Esophagus mucosa (tissue), 1 donor: ENCODE results near the gene ENTPD3. TPM values are rescaled to one million over a fixed set of nuclear protein-coding genes. Genes with fewer than 3 reads are reported as not detected.

Experiments used
- ATAC-seq: fragments of 200-7000 bp; cut with Tn5 transposase; one replicate; pipeline ENCODE4 v1.9.1; 2020
- total RNA-seq: library from RNA; stranded (reverse); gene quantifications from one replicate; pipeline ENCODE4 v1.2.4, GENCODE V29; 2023
- donor health status: DM: yes; HTN: yes; CAD: no.

The ENTPD3 gene, protein sequence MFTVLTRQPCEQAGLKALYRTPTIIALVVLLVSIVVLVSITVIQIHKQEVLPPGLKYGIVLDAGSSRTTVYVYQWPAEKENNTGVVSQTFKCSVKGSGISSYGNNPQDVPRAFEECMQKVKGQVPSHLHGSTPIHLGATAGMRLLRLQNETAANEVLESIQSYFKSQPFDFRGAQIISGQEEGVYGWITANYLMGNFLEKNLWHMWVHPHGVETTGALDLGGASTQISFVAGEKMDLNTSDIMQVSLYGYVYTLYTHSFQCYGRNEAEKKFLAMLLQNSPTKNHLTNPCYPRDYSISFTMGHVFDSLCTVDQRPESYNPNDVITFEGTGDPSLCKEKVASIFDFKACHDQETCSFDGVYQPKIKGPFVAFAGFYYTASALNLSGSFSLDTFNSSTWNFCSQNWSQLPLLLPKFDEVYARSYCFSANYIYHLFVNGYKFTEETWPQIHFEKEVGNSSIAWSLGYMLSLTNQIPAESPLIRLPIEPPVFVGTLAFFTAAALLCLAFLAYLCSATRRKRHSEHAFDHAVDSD
- total RNA-seq = 9.2 TPM

DNA sequence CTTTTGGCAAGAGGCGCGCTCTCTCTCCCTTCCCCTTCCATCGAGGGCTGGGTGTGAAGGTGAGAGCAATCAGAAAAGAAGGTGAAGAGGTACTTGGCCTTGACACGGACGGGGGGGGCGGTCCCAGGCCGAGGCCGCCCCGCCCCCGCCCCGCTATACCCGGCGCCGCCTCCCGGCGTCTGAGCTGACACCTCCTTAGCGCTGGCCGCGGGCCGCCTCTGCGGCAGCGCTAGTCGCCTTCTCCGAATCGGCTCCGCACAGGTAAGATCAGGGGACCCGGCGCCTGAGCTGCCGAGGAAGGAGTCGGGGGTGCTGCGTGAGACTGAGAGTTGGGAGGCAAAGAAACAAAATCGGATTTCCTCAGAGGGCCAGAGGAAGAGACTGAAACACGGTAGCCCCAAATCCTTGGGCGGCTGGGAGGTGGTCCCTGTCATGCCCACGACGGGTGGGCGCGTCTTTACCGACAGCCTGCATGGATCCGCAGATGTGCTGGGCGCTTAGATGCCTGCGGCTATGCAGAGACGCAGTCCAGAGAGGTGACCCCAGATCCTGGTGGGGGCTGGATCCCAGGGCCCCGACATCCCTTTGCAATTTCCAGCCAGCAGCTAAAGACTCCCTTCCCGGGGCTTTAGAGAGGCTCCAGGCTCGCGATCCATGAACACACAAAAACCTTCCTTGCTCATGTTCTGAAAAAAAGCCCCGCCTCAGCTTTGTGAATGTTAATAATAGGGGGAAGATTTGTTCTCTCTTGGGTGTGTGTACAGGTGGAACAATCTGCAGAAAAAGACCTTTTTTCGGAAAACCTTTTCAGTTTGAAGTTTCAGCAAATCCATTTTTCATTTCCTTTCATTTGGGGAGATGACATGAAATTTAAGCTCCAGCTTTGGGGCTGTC is at the start of gene ENTPD3:
Gene ENTPD3 (plus strand): TSS at position 184 of the 894 bp plus-strand sequence. CDS start 874 bp downstream, outside the sequence.
- peak; percentile 87 for ATAC-seq

DNA sequence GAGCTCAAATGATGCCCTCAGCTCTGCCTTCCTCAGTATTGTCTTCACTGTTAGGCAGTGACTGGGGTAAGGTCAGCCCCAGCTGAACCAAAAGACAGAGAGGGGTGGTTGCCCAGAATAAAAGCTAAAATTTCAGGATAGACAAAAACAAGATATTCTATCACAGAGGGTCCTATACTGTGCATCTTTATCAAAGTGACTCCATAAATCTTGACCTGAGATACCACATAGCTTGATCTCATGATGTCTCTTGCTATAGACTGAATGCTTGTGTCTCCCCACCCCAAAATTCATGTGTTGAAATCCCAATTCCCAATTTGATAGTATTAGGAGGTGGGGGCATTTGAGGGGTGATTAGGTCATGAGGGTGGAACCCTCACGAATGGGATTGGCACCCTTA is 47.1 kb upstream of the ENTPD3 start:
- no peak for ATAC-seq

DNA sequence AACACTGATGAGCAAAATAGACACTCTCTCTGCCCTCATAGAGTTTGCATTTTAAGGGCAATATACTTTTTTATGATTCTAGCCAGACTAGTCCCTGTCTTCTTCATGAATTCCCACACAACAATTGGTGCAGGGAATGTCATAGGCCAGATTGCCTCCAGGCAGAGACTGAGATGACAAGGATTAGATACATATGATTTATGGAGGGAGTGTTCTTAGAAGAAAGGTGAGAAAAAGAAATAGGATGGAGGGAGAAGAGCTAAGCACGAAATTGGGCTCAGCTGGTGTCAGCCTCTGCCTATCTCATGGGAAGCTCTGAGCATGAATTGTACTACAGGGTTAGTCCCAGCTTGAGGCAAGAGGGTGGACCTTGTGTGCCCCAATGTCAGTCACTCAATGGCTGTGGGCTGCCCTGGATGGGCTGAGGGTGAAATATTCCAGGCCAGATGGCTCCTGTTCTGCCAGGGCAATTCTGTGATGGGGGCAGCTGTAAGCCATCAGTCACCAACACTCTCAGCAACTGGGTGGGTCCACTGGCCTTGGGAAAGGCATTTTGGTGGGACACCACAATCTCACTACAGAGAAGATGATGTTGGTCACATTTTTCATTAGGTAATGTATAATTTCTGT is 46.3 kb upstream of the ENTPD3 start:
- no peak for ATAC-seq

DNA sequence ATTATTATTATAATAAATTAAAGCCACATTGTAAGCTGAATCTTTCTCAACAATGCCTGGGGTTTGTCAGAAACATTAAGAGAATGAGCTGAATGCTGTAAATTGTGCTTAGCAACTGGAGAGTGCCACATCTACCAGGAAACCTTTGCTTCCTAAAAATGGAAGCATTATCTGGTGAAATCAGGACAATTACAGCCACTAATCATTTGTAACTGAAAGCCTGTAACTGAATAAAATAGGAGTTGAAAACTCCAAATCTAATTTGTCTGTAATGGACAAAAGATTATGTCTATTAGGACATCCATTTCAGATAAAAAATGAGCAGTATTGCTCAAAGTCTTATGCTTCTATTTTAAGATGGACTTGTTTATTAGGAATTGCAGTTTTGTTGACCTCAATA is 45.3 kb upstream of the ENTPD3 start:
- ATAC-seq = no peak

DNA sequence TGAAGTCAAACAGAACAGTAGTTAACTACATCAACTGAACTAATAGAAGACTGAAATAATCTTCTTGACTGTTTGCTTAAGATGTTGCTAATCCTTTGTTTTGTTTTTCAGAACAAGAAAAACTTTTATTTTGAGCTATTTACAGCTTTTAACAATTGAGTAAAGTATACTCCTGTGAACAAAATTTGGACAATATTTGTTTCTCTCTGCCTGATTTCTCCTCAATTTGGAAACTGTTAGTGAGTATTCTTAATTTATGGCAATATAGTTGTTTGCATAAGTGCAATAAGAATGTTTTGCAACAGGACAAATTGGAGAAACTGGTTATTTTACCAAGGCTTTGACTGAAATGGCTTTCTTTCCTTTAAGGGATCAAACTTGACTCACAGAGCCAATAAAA is 36.5 kb upstream of the ENTPD3 start:
- ATAC-seq = no peak

DNA sequence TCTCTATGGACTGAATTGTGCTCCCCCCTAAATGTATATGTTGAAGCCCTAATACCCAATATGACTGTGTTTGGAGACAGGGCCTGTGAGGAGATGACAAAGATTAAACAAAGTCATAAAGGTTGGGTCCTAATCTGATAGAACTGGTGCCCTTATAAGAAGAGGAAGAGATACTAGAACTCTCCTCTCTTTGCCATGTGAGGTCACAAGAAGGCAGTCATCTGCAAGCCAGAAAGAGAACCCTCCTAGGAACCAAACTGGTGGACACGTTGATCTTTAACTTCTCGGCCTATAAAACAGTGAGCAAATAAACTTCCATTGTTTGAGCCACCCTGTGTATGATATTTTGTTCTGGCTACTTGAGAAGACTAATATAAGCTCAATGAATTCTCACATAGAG is 31.6 kb upstream of the ENTPD3 start:
- ATAC-seq = no peak

DNA sequence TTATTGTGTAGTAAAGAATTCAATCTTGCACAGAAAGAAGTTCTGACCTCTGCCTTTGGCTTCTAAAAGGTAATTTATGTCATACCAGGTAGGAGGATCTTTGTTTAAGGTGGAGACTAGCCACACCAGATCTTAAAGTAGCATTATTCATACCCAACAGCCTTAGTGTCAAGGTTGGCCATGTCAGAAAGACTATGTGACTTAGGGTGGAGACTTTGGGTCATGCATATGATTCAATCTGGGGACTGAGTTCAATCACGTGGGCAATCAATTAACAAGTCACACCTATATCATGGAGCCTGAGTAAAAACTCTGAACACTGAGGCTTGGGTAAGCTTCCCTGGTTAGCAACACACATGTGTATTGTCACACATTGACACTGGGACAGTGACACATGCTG is 28.5 kb upstream of the ENTPD3 start:
- peak; percentile 73 for ATAC-seq

DNA sequence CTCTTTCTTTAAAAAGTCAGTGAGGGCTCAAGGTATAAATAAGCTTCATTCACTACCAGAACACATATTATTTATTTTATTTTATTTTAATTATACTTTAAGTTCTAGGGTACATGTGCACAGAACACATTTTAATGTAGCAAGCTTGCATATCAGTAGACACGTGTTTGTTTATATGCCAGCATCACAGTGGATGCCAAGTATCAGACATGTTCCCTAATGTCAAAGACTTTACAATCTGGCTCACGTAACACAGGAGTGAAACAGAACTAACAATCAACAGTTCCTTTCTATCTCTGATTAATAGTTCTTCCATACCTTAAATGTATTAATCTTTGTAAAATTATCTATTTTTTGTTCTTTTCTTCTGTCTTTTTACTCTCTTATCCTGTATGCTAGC is 23.3 kb upstream of the ENTPD3 start:
- ATAC-seq = no peak

DNA sequence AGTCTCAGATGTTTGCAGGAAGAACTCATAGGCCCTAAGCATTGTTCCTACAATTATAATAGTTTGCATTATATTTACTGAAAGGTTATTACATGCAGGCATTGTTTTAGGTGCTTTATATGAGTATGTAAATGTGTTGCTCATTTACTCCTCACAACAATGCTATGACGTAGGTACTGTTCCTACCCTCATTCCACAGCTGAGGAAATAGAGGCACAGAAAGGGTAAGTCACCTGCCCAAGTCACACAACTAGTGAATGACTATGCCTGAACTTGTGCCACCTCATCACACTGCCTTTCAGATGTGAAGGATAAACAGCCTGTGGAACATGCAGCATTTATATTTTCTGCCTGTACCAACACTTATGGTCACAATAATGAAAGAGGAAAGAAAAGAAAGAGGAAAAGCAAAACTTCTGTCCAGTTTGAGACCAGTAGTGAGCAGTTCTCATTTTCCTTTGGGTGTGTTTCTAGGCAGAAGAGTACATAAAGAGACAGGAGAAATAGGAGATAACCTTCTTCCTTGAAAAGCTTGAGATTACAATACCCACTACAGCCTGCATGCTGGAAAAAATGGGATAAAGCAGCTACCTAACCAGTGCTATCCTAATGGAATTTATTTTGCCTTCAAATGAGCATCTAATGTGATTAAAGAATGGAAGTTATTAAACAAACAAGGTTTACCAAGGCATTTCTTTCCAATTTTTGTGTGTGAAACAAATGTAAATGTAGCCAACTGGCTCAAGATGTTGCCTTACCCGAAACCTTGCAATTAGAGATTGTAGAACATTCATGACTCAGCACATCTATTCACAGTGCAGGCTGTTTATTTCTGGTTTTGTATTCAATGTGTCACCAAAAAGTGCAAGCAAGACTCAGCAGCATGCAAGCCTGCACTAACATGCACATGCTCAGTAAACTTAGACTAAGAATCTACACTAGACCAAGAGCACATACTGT is 20.5 kb upstream of the ENTPD3 start:
- peak; percentile 96 for ATAC-seq

DNA sequence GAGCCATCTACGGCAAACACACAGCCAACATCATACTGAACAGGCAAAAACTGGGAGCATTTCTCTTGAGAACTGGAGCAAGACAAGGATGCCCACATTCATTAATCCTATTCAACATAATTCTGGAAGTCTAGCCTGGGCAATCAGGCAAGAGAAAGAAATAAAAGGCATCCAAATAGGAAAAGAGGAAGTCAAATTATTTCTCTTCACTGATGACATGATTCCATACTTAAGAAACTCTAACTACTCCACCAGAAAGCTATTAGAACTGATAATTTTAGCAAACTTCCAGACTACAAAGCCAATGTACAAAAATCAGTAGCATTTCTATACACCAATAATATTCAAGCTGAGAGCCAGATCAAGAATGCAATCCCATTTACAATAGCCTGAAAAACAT is 17.3 kb upstream of the ENTPD3 start:
- no peak for ATAC-seq

DNA sequence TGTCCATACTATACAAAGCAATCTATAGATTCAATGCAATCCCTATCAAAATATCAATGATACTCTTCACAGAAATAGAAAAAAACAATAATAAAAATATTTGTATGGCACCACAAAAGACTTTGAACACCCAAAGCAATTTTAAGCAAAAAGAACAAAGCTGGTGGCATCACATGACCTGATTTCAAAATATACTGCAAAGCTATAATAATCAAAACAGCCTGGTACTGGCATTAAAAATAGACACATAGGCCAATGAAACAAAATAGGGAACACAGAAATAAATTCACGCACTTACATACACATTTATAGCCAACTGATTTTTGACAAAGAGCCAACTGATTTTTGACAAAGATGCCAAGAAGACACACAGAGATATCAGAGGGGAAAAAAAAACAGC is 9.2 kb upstream of the ENTPD3 start:
- no peak for ATAC-seq

DNA sequence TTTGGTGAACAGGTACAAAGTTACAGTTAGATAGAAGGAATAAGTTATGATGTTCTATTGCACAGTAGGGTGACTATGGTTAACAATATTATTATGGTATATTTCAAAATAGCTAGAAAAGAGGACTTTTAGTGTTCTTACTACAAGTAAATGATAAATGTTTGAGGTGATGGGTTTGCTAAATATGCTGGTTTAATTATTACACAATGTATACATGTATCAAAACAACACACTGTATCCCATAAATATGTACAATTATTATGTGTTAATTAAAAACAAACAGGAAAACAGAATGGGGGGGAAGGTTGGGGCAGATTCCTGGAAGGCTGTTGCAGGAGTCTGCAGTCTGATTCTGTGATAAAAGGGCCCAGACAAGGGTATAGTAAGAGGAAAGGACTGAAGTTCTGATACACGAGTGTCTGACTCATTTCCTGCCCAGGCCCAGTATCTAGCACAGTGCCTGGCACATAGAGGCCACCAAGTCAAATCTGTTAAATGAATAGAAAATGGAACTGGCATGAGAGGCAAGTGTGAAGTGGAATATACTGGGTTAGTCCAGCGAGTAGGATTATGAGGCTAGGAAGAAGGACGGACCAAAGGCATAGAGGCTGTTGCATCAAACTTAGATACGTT is 7.2 kb upstream of the ENTPD3 start:
- no peak for ATAC-seq

DNA sequence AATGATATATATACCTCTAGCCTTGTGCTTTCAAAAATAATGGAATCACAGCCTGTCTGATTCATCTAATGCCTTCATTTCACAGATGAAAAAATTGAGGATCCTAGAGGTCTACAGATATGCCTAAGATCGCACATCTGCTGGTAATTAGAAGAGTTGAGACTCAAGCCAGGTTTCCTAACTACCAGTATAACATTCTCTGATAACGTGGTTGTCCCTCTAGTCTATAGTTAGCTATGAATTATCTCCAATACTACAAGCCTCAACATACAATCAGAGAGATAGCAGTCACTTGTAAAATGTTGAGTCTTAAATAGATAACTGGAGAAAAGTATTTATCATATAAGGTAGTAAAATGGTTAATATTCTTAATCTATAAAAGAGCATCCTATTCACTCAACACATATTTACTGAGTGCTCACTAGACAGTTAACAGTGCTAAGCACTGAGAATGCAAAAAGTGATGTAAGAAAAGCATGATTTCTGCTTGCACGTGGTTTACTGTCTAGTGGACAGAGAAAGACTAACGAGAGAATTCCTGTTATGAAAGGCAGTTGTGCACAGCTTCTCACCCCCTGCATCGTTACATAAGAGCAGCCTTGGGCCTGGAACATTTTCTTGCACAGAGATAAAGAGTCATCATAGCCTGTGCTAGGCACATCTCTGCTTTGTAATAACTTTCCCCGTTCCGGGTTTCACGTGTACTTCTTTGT is 4.9 kb upstream of the ENTPD3 start:
- ATAC-seq = no peak

DNA sequence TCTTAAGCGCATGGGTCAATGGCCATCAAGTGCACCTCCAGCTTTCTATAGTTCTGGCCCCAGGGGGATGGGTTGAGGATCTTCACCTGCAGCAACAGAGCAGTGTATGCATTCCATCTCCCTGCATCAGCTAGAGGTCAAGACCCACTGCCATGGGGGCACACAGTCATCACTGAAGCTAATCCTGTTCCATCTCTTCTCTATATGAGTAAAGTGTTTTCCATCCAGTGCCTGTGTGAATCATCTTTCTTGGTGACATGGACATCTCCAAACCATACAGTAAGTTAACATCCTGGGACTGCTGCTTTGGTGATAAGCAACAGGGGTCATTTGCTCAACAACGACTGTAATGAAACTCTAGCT is 4.4 kb upstream of the ENTPD3 start:
- no peak for ATAC-seq

DNA sequence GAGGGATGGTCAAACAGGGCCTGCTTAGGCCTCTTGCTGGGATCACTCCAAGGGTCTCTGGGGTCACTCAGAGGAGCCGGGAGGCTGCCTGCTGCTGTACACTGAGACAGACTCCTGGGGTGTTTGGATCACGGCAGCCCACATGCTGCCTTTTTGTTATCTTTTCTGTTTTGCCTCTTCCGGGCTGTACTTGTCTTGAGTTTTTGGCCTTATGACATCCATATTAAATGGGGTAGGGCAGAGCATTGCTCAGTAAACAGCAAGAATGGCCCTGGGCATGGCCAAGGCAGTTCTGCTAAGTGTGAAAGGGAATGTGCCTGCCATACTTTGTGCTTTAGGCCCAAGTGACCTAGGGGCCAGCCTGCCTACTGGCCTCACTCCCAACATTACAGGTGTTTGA is 771 bp upstream of the ENTPD3 start:
- ATAC-seq = no peak

DNA sequence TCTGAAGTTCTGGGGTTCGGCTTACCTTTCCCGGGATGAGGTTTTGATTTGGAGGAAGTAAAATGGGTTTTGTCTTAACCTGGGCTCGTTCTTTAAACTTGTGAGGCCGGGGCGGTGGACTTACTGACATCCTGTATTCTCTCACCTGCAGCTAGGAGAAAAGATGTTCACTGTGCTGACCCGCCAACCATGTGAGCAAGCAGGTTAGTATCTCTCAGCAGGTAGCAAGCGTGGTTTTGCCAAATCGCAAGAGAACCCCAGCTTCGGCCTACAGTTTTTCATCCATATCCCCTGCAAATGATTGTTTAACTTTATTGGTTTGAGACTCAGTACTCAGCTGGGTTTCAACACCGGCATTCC is 891 bp downstream of the ENTPD3 start:
- peak; percentile 21 for ATAC-seq

DNA sequence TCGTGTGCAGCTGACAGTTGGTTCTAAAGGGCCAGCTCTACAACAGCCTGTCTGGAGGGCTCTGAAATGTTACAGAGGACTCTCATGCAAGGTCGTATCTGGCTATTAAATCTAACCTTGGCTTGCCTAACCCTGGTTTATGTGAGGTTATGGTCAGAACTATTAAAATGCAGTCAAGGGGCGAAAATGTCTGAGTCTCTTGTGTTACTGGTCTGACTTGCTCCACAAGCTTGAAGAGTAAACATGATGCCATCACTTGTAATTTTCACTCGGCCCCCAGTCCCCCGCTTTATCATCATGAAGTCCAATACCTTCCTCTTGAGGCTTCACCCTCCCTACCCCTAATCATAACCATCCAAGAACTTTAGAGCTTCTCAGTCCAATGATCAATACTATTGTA is 9.4 kb downstream of the ENTPD3 start:
- no peak for ATAC-seq

DNA sequence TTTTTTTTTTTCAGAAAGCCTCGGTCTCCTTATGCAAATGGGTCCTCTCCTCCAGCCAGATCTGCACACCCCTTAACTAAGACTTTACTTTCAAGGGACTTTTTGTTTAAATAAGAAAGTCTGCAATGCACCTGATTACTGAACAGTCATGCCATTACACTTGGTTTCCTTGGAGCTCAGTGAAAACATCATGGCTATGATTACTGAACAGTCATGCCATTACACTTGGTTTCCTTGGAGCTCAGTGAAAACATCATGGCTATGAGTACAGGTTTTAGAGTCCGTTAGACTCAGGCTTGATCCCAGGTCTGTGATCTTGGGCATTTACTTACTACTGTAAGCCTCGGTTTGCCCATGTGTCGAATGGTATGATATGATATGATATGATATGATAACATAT is 10.1 kb downstream of the ENTPD3 start:
- ATAC-seq = no peak

DNA sequence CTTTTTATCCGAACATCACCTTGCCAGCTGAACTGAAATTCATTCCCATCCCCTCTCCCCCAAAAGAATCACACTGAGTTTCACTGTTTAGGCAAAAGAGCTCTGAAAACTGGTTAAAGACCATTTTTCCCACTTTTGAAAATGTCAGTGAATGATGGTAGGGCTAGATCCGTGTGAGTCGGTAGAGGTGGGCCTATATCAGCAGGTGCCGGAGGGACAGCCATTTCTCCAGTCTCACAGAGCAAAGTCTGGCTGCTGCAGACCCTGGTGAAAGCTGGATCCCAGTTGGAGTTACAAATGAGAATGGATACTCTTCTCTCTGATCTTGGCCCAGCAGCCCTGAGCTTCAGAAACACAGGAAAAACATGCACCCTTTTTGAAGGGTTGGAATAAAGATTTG is 10.9 kb downstream of the ENTPD3 start:
- no peak for ATAC-seq

DNA sequence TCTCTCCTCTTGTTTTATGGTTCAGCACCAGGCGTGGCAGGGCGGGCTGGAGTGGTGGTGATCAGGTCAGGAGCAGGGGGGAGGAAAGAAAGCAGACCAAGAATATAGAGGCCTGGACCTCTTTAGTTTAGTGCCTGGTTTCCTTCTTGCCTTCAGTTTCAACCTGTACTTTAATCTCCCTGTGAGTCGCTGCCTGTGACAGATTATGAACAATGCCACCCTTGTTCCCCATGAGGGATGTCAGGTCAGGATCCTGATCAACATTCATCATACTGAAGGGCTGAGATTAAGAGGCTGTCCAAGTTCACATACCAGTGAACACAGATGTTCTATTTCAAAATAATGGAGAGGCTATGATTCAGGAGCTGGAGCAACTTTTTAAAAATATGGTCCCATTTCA is 11.4 kb downstream of the ENTPD3 start:
- peak; percentile 67 for ATAC-seq
